Measurements from ENCODE around the gene TBX10.
"Not testable (repeated sequence)": the region's sequence is repeated elsewhere in the genome, so short reads cannot be mapped to it uniquely, and the experiment has no call there.

The TBX10 gene

GRCh38 chr11:67601098-67601497 is 38.5 kb downstream of the TBX10 start:
- H3K4me3 ChIP-seq = no peak overlapping the region
- TF ChIP-seq, protein P1, sequence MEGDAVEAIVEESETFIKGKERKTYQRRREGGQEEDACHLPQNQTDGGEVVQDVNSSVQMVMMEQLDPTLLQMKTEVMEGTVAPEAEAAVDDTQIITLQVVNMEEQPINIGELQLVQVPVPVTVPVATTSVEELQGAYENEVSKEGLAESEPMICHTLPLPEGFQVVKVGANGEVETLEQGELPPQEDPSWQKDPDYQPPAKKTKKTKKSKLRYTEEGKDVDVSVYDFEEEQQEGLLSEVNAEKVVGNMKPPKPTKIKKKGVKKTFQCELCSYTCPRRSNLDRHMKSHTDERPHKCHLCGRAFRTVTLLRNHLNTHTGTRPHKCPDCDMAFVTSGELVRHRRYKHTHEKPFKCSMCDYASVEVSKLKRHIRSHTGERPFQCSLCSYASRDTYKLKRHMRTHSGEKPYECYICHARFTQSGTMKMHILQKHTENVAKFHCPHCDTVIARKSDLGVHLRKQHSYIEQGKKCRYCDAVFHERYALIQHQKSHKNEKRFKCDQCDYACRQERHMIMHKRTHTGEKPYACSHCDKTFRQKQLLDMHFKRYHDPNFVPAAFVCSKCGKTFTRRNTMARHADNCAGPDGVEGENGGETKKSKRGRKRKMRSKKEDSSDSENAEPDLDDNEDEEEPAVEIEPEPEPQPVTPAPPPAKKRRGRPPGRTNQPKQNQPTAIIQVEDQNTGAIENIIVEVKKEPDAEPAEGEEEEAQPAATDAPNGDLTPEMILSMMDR (IDR thresholded peaks at IDR 0.05) = no peak
- no peak overlapping the region for H3K27ac ChIP-seq
- DNase-seq (ENCODE audit: low spot score) = no peak

DNA sequence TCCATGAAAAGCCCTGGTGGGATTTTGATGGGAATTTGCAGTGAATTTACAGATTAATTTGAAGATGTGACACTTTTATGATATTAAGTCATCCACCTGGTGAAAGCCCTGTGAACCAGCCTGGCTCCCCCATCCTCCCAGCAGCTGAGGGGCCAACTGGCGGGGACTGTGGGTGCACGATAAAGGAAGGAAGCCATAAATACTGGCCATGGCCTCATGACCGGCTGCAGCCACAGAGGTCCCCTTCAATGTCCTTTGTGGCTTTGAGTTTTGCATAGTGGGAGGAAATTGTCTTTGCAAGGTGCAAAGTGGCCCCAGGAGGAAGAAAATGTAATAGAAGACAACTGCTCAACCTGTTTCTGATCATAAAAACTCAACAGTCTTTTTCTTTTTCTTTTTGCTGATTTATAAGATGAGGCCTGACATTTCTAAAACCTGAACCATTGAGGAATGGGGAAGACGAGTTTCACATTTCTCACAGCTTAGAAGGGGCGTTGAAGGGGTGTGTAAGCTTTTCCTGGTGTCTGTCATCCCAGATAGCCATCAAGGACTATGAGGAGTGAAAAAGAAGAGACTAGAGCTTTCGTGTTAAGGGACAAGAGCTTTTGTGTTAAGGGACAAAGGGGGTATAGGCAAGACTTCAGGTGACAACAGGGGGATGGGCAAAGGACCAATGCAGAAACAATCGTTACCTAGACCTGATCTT is 39.1 kb downstream of the TBX10 start:
- Histone ChIP-seq H3K4me3 (no peak overlapping the region), H3K27ac (no peak overlapping the region)
- no peak for DNase-seq (ENCODE audit: low spot score)
- TF ChIP-seq, protein P1 (IDR thresholded peaks at IDR 0.05) = no peak

DNA sequence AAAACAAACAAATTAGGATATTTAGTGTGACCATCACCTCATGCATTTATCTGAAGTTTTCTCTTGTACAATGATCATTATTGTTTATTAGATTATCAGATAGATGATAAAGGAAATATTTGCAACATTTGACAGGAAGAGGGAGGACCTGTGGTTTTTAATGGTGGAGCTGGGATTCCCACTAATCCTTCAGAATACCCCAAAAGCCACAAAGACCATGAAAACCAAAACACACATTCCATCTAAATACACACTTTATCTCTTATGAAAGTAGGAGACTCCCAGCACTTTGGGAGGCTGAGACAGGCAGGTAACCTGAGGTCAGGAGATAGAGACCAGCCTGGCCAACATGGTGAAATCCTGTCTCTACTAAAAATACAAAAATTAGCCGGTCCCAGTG is 40.4 kb downstream of the TBX10 start:
- no peak overlapping the region for H3K4me3 ChIP-seq
- TF ChIP-seq, protein P1 (IDR thresholded peaks at IDR 0.05) = no peak
- H3K27ac ChIP-seq = no peak overlapping the region
- DNase-seq (ENCODE audit: low spot score) = no peak

DNA sequence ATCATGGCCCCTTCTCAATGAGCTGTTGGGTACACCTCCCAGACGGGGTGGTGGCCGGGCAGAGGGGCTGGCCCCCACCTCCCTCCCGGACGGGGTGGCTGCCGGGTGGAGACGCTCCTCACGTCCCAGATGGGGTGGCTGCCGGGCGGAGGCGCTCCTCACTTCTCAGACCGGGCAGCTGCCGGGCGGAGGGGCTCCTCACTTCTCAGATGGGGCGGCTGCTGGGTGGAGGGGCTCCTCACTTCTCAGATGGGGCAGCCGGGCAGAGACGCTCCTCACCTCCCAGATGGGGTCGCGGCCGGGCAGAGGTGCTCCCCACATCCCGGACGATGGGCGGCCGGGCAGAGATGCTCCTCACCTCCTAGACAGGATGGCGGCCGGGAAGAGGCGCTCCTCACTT is 41.6 kb downstream of the TBX10 start:
- not testable (repeated sequence) for DNase-seq (ENCODE audit: low spot score); H3K27ac ChIP-seq; H3K4me3 ChIP-seq

GRCh38 chr11:67597458-67597857 is 42.1 kb downstream of the TBX10 start:
- H3K27ac ChIP-seq; H3K4me3 ChIP-seq; DNase-seq (ENCODE audit: low spot score): not testable (repeated sequence)

GRCh38 chr11:67596753-67597300 is 42.7 kb downstream of the TBX10 start:
- Histone ChIP-seq H3K27ac (no peak overlapping the region), H3K4me3 (no peak overlapping the region)
- TF ChIP-seq, protein P1 (IDR thresholded peaks at IDR 0.05) = no peak
- DNase-seq (ENCODE audit: low spot score) = no peak

- no peak overlapping the region for H3K4me3 ChIP-seq
- no peak for DNase-seq (ENCODE audit: low spot score)
- peak overlapping the region; percentile 41 to 65 for H3K27ac ChIP-seq
- TF ChIP-seq, protein P1 (IDR thresholded peaks at IDR 0.05) = no peak
These were observed 45.1 kb downstream of the TBX10 start for GRCh38 chr11:67594480-67594879.

DNA sequence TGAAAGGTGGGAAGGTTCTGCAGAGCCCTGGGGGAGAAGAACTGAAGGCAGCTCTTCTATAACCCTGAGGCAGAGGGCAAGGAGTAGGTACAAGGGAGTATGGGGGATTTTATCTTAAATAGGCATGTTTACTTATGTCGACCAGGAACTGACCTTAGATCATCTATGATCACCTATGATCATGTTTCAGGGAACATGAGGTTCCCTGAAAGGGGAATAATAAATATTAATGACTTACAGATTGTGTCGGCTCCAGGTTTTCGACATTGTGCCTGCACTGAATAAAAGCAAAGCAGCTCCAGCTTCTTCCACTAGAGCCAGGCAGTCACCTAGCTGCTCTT is 46.0 kb downstream of the TBX10 start:
- DNase-seq (ENCODE audit: low spot score) = no peak
- Histone ChIP-seq H3K4me3 (no peak overlapping the region), H3K27ac (peak overlapping the region; percentile 41 to 86)
- TF ChIP-seq, protein P1 (IDR thresholded peaks at IDR 0.05) = no peak
